ENCODE data around the gene KHK.

Gene KHK

GRCh38 chr2:27131429-27131828 lies 44.9 kb downstream of the KHK start:
- no peak for DNase-seq

GRCh38 chr2:27133195-27133875 lies 46.8 kb downstream of the KHK start:
- DNase-seq, result no peak

- DNase-seq, result peak; percentile 97
These were observed 47.6 kb downstream of the KHK start, which contains the start of gene PREB for GRCh38 chr2:27133905-27134780. PREB (minus strand) TSS chr2:27134636; CDS start chr2:27134421, 215 bp downstream.

- no peak for DNase-seq
These were observed 48.4 kb downstream of the KHK start for GRCh38 chr2:27134781-27135477.

GRCh38 chr2:27135478-27135955 lies 48.9 kb downstream of the KHK start:
- no peak for DNase-seq

GRCh38 chr2:27136751-27137150 lies 50.2 kb downstream of the KHK start:
- no peak for DNase-seq

- no peak for DNase-seq
These were observed 50.9 kb downstream of the KHK start for GRCh38 chr2:27137322-27137935.

- DNase-seq, result no peak
These were observed 51.5 kb downstream of the KHK start for GRCh38 chr2:27138111-27138510.

GRCh38 chr2:27139310-27139709 lies 52.7 kb downstream of the KHK start, which contains the start of gene PRR30:
PRR30 (minus strand) TSS chr2:27139410; CDS start chr2:27138329, 1,081 bp downstream.
- DNase-seq, result no peak

- DNase-seq, result no peak
These were observed 56.7 kb downstream of the KHK start for GRCh38 chr2:27143285-27143684.

GRCh38 chr2:27145682-27146081 lies 59.1 kb downstream of the KHK start:
- no peak for DNase-seq

- DNase-seq, result no peak
These were observed 61.4 kb downstream of the KHK start for GRCh38 chr2:27147935-27148334.

- DNase-seq, result no peak
These were observed 62.3 kb downstream of the KHK start, which contains the start of gene TCF23 for GRCh38 chr2:27148801-27149439. TCF23 (plus strand) TSS chr2:27149004; CDS start chr2:27149134, 130 bp downstream.

GRCh38 chr2:27149570-27150405 lies 63.2 kb downstream of the KHK start:
- no peak for DNase-seq
